ENCODE measurements around the gene PIWIL4. TPM values are rescaled to one million over a fixed set of nuclear protein-coding genes. Genes with fewer than 3 reads are reported as not detected.

PIWIL4 gene
- total RNA-seq, 2 donors from 2014 or later = 0.82 to 17.2 TPM

DNA sequence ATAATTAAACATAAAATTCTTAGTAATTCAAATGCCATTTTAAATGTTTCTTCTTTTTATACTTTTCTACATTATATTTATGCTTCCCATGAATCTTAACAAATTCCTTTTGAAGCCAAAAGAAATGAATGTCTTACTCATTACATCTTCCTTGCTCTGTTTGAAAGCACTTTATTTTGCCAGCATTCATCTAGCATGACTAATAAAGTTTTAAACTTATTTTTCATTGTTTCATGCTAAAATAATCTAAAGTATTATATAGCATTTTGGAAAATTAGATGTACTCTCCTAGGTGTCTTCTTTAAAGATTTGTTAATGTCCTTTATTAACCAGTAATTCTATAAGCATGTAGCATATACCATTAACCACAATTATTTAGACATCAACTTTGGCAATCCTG, 9.7 kb upstream of the PIWIL4 start:
- intact Hi-C loops (cut with DNase I) = no loop called here
- H3K4me3 ChIP-seq = no peak overlapping the region
- H3K27ac ChIP-seq = no peak overlapping the region
- no peak for DNase-seq (ENCODE audit: low spot score)
- H3K9me3 ChIP-seq = no peaks in the 10 kb centered on the region
- no peak for TF ChIP-seq POLR2A (IDR thresholded peaks at IDR 0.05)
- no peak for TF ChIP-seq POLR2AphosphoS5 (IDR thresholded peaks at IDR 0.05)
- TF ChIP-seq, protein P1, sequence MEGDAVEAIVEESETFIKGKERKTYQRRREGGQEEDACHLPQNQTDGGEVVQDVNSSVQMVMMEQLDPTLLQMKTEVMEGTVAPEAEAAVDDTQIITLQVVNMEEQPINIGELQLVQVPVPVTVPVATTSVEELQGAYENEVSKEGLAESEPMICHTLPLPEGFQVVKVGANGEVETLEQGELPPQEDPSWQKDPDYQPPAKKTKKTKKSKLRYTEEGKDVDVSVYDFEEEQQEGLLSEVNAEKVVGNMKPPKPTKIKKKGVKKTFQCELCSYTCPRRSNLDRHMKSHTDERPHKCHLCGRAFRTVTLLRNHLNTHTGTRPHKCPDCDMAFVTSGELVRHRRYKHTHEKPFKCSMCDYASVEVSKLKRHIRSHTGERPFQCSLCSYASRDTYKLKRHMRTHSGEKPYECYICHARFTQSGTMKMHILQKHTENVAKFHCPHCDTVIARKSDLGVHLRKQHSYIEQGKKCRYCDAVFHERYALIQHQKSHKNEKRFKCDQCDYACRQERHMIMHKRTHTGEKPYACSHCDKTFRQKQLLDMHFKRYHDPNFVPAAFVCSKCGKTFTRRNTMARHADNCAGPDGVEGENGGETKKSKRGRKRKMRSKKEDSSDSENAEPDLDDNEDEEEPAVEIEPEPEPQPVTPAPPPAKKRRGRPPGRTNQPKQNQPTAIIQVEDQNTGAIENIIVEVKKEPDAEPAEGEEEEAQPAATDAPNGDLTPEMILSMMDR (IDR thresholded peaks at IDR 0.05) = no peak
- no peaks in the 10 kb centered on the region for H3K27me3 ChIP-seq (replicated peaks; ENCODE audit: insufficient read depth)
- no peaks in the 10 kb centered on the region for H3K4me1 ChIP-seq (replicated peaks)
- H3K36me3 ChIP-seq = no peaks in the 10 kb centered on the region

DNA sequence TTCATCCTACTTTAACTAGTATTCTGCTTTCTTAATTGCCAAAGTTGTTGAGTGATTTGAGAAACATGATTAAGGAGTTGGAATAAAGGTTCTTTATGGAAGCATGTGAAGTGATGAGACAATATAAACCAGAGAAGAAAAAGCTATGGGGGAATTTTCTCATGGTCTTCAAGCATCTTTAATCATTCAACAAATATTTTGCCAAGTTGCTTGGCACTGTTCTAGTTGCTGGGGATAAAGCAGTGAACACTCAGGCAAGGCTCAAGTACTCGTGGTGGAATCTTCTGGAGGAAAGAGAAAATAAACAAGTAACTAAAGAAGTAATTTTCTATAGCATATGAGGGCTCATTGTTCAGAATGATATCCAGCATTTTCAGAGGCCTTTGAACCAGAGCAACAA, 9.2 kb upstream of the PIWIL4 start:
- no peaks in the 10 kb centered on the region for H3K36me3 ChIP-seq
- no peak overlapping the region for H3K4me3 ChIP-seq
- intact Hi-C loops (cut with DNase I) = no loop called here
- no peak for TF ChIP-seq POLR2AphosphoS5 (IDR thresholded peaks at IDR 0.05)
- TF ChIP-seq POLR2A (IDR thresholded peaks at IDR 0.05) = no peak
- TF ChIP-seq, protein P1 (IDR thresholded peaks at IDR 0.05) = no peak
- DNase-seq (ENCODE audit: low spot score) = no peak
- H3K27me3 ChIP-seq (replicated peaks; ENCODE audit: insufficient read depth) = no peaks in the 10 kb centered on the region
- H3K27ac ChIP-seq = no peak overlapping the region
- 71% methylated on average over 1 of the region's 1 CpG for WGBS
- no peaks in the 10 kb centered on the region for H3K4me1 ChIP-seq (replicated peaks)
- H3K9me3 ChIP-seq = no peaks in the 10 kb centered on the region

DNA sequence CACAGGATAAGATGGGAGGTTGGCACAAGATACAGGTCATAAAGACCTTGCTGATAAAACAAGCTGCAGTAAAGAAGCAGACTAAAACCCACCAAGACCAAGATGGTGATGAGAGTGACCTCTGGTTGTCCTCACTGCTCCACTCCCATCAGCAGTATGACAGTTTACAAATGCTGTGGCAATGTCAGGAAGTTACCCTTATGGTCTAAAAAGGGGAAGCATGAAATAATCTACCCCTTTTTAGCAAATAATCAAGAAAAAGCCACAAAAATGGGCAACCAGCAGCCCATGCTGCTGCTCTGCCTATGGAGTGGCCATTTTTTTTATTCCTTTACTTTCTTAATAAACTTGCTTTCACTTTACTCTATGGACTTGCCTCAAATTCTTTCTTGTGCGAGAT, 8.7 kb upstream of the PIWIL4 start:
- no peak overlapping the region for H3K4me3 ChIP-seq
- no peaks in the 10 kb centered on the region for H3K4me1 ChIP-seq (replicated peaks)
- TF ChIP-seq POLR2AphosphoS5 (IDR thresholded peaks at IDR 0.05) = no peak
- TF ChIP-seq, protein P1 (IDR thresholded peaks at IDR 0.05) = no peak
- no peak for TF ChIP-seq POLR2A (IDR thresholded peaks at IDR 0.05)
- H3K27me3 ChIP-seq (replicated peaks; ENCODE audit: insufficient read depth) = no peaks in the 10 kb centered on the region
- no peak for DNase-seq (ENCODE audit: low spot score)
- H3K9me3 ChIP-seq = no peaks in the 10 kb centered on the region
- no peaks in the 10 kb centered on the region for H3K36me3 ChIP-seq
- intact Hi-C loops (cut with DNase I) = no loop called here
- H3K27ac ChIP-seq = no peak overlapping the region
- WGBS = 93% methylated on average over 1 of the region's 1 CpG

DNA sequence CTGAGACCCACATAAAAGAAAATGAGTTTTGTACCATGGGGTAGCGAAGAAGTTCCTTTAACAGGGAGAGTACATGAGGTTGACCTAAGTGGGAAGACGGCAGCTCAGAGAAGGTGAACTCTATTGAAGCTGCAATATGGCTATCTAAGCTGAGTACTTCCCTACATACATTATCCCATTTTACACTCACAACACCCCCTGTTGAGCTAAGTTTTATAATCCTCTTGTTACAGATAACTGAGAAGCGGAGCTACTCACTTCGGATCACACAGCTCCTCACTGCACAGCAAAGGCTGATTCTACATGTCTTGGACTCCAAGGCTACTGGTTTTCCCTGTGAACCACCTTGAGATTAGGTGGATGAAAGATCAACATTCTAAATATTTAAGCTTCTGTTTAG, 8.2 kb upstream of the PIWIL4 start:
- Histone ChIP-seq H3K4me1 (replicated peaks) (no peaks in the 10 kb centered on the region), H3K27ac (no peak overlapping the region), H3K9me3 (no peaks in the 10 kb centered on the region), H3K4me3 (no peak overlapping the region), H3K27me3 (replicated peaks; ENCODE audit: insufficient read depth) (no peaks in the 10 kb centered on the region), H3K36me3 (no peaks in the 10 kb centered on the region)
- intact Hi-C loops (cut with DNase I) = no loop called here
- TF ChIP-seq POLR2AphosphoS5 (IDR thresholded peaks at IDR 0.05) (no peak), POLR2A (IDR thresholded peaks at IDR 0.05) (no peak)
- TF ChIP-seq, protein P1 (IDR thresholded peaks at IDR 0.05) = no peak
- 93% methylated on average over 4 of the region's 4 CpGs for WGBS
- no peak for DNase-seq (ENCODE audit: low spot score)

DNA sequence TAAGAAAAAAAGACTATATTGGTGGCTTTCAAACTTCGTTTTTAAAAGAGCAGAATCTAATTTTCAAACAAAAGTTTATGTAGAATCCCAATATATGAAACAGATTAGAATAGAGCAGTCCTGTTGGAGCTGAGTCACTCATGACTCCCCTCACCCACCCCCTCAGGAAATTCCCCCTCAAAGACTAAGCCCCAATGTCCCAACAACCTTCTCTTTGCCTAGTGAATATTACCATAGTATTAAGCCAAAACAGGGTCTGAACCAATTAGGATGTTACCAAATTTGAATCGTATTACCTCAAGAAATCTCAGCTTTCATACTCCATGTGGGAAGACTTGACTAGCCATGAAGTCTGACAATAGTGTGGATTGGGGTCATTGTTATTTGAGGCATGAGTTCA, 7.8 kb upstream of the PIWIL4 start:
- Histone ChIP-seq H3K27ac (no peak overlapping the region), H3K36me3 (no peaks in the 10 kb centered on the region), H3K4me3 (no peak overlapping the region), H3K4me1 (replicated peaks) (no peaks in the 10 kb centered on the region), H3K9me3 (no peaks in the 10 kb centered on the region), H3K27me3 (replicated peaks; ENCODE audit: insufficient read depth) (no peaks in the 10 kb centered on the region)
- 95% methylated on average over 2 of the region's 2 CpGs for WGBS
- intact Hi-C loops (cut with DNase I) = no loop called here
- DNase-seq (ENCODE audit: low spot score) = no peak
- TF ChIP-seq POLR2AphosphoS5 (IDR thresholded peaks at IDR 0.05) (no peak), POLR2A (IDR thresholded peaks at IDR 0.05) (no peak)
- TF ChIP-seq, protein P1 (IDR thresholded peaks at IDR 0.05) = no peak
